Measurements from ENCODE around the gene EPB41L4A.

EPB41L4A gene, protein sequence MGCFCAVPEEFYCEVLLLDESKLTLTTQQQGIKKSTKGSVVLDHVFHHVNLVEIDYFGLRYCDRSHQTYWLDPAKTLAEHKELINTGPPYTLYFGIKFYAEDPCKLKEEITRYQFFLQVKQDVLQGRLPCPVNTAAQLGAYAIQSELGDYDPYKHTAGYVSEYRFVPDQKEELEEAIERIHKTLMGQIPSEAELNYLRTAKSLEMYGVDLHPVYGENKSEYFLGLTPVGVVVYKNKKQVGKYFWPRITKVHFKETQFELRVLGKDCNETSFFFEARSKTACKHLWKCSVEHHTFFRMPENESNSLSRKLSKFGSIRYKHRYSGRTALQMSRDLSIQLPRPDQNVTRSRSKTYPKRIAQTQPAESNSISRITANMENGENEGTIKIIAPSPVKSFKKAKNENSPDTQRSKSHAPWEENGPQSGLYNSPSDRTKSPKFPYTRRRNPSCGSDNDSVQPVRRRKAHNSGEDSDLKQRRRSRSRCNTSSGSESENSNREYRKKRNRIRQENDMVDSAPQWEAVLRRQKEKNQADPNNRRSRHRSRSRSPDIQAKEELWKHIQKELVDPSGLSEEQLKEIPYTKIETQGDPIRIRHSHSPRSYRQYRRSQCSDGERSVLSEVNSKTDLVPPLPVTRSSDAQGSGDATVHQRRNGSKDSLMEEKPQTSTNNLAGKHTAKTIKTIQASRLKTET

DNA sequence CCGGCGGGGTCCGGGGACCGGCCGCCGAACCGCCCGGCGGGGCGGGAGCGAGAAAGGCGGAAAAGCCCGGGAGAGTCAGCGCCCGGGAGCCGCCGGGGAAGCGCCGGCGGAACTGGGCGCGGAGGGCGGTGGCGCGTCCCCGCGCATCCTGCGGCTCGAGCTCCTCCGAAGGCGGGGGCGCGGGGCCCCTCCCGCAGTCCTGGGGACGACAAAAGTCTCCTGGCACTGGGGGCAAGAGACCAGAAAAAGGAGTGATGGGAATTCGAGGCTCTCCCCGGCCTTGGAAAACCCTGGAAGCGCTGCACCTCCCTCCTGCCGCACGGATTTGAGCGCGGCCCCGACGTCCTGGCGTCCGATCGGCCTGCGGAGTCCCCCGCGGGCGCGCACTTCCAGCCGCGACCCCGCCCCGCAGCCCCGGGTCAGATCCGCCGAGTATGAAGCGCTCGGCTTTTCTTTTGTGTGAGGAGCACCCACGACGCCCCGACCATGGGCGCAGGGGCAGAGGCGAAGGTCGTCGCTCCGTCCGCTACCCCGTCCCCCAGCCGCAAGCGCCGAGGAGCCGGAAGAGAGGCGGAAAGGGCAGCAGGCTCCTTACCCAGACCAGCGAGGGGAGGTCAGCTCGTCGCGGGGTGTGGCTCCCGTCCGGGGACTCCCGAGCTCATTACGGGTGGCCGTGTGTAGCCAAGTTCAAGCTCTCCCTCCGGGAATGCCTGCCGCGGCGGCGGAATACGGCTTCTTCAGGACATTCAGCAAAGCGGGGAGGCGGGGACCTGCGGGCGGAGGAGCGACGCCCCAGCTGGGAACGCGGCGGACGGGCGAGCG, at the start of gene EPB41L4A:
TSS of gene EPB41L4A (minus strand) at position 114 of the 822 bp plus-strand sequence. CDS start 238 bp downstream, outside the sequence.
- TF ChIP-seq GATA3 (IDR thresholded peaks at IDR 0.05; ENCODE audit: low read depth, low read length), result no peak
- no peak for TF ChIP-seq GATA2 (IDR thresholded peaks at IDR 0.05; ENCODE audit: low read depth, low read length)

DNA sequence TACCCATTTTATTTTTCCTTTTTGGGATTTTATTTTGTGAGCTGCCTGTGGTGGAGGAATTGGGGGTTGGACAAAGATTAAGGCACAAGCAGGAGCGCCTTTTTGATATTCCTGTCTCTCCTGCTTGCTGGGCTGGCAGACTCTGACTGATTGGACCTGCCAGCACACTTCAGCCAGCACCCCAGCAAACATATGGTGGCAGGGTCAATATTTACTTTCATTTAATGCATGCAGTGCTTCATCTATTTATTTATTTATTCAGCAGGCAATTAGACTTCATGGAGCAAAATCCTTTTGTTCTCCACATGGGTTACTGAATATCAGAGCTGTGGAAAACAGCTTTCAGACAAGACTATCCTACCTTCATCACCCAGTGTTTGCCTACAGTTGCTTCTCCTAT, 48.4 kb upstream of the EPB41L4A start:
- TF ChIP-seq GATA3 (IDR thresholded peaks at IDR 0.05; ENCODE audit: low read depth, low read length), result no peak
- no peak for TF ChIP-seq GATA2 (IDR thresholded peaks at IDR 0.05; ENCODE audit: low read depth, low read length)

DNA sequence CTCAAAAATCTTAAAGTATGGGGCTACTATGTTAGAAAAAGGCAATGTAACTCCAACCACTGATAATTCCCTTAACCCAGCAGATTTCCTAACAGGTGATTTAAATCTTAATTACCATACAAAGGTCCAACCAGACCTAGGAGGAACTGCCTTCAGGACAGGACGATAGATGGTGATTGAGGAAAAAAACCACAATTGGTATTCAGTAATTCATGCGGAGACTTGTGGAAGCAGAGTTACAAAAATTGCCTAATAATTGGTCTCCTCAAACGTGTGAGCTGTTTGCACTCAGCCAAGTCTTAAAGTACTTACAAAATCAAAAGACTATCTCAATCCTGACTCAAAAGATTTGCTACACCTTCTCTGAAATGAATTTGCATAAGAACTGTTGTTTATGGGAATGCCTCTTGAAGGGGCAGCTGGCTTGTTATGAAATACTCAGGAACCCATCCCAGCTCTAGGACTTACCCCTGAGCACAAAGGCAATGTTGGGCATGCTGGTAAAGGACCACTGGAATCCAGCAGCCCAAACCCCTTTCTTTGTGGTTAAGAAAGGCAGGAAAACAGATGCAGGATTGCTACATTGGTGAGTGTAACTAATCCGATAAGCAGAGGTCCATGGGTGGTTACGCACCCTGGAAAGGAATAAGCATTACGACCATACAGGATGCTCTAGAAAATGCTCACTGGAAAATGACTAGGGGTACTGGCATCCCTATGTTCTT, 26.7 kb upstream of the EPB41L4A start:
- TF ChIP-seq GATA2 (IDR thresholded peaks at IDR 0.05; ENCODE audit: low read depth, low read length) (no peak), GATA3 (IDR thresholded peaks at IDR 0.05; ENCODE audit: low read depth, low read length) (no peak)

DNA sequence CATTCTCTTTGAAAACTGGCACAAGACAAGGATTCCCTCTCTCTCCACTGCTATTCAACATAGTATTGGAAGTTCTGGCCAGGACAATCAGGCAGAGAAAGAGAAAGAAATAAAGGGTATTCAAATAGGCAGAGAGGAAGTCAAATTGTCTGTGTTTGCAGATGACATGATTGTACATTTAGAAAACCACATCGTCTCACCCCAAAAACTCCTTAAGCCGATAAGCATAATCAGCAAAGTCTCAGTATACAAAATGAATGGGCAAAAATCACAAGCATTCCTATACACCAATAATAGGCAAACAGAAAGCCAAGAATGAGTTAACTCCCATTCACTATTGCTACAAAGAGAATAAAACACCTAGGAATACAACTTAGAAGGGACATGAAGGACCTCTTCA, 21.0 kb upstream of the EPB41L4A start:
- TF ChIP-seq GATA2 (IDR thresholded peaks at IDR 0.05; ENCODE audit: low read depth, low read length), result no peak
- no peak for TF ChIP-seq GATA3 (IDR thresholded peaks at IDR 0.05; ENCODE audit: low read depth, low read length)

DNA sequence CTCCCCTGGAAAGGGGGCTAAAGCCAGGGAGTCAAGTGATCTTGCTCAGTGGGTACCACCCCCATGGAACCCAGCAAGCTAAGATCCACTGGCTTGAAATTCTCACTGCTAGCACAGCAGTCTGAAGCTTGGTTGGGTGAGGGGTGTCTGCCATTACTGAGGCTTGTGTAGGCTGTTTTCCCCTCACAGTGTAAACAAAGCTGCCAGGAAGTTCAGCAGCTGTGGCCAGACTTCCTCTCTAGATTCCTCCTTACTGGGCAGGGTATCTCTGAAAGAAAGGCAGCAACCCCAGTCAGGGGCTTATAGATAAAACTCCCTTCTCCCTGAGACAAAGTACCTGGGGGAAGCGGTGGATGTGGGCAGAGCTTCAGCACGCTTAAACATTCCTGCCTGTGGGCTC, 17.1 kb upstream of the EPB41L4A start:
- no peak for TF ChIP-seq GATA3 (IDR thresholded peaks at IDR 0.05; ENCODE audit: low read depth, low read length)
- no peak for TF ChIP-seq GATA2 (IDR thresholded peaks at IDR 0.05; ENCODE audit: low read depth, low read length)

DNA sequence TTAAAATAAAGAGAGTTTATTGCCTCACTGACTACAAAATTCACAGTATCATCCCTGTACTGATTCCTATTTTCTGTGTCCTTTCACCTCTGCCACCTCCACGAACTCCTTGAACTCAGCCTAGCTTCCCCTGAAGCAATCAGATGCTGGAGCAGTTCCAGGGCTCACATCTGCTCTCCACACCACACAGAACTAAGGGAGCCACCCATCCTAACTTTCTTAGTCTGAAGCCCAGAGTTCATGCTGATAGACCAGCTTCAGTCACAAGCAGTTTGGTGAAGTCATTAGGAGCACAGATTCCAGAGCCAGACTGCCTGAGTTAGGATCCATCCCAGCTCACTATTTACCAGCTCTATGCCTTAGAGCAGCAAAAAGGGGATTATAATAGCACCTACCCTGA, 15.6 kb upstream of the EPB41L4A start:
- TF ChIP-seq GATA3 (IDR thresholded peaks at IDR 0.05; ENCODE audit: low read depth, low read length) (no peak), GATA2 (IDR thresholded peaks at IDR 0.05; ENCODE audit: low read depth, low read length) (no peak)

DNA sequence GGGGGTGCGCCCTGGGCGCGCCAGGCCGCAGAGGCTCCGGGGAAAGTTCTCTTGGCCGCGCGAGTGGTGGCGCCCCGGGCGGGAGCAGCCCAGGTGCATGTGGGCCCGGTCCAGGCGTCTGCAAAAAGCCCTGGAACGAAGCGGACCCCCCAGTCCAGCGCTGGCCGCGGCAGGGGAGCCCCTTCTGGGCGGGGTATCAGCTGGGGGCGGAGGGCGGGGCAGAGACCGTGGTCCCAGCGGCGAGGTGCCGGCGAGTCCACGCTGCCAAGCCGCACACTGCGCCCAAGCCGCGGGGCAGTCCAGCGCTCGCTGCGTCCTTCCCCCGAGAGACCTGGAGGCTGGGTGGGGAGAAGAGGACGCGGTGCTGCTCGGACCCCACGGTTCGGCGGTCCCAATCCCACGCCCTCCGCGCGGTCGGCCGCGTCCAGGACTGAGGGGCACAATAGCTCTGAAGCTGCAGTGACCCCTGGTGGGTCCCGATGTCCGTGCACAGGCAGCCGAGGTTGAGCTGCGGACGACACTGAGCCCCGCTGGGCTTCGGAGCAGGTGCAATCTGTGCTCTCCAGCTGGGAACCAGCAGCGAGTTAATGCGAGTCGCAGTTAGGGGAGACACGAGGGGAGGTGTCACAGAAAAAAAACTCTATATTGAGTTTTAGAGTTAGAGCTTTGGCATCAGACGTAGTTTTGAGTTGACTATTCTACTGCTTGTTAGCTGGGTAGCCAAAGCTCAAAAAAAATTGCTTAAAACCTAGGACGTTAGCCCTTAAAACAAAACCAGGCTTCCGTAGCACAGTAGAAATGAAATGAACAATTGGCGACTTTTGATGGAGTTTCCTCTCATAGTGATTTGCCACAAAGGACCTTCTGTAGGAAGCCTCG, 1.1 kb upstream of the EPB41L4A start:
- TF ChIP-seq GATA2 (IDR thresholded peaks at IDR 0.05; ENCODE audit: low read depth, low read length) (no peak), GATA3 (IDR thresholded peaks at IDR 0.05; ENCODE audit: low read depth, low read length) (no peak)

DNA sequence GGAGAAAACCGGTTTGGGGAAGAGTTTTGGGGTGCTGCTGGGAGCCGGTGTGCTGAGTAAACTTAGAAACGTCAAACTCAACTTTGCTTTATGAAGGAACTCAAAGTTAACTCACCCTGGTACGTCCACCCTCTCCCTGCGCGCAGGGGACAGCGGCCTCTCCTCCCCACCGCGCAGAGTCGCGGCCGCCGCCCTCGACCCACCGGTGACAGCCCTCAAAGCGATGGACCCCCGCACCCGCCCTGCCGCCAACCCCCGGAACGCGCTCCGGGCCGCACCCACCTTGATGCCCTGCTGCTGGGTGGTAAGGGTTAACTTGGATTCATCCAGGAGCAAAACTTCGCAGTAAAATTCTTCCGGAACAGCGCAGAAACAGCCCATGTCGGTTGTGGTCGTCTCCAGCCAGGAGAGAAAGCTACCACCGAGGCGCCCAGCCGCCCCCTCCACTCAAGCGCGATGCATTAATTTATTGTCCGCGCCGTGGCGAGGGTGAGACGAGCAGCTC, 366 bp downstream of the EPB41L4A start:
- TF ChIP-seq GATA3 (IDR thresholded peaks at IDR 0.05; ENCODE audit: low read depth, low read length), result no peak
- TF ChIP-seq GATA2 (IDR thresholded peaks at IDR 0.05; ENCODE audit: low read depth, low read length), result no peak

DNA sequence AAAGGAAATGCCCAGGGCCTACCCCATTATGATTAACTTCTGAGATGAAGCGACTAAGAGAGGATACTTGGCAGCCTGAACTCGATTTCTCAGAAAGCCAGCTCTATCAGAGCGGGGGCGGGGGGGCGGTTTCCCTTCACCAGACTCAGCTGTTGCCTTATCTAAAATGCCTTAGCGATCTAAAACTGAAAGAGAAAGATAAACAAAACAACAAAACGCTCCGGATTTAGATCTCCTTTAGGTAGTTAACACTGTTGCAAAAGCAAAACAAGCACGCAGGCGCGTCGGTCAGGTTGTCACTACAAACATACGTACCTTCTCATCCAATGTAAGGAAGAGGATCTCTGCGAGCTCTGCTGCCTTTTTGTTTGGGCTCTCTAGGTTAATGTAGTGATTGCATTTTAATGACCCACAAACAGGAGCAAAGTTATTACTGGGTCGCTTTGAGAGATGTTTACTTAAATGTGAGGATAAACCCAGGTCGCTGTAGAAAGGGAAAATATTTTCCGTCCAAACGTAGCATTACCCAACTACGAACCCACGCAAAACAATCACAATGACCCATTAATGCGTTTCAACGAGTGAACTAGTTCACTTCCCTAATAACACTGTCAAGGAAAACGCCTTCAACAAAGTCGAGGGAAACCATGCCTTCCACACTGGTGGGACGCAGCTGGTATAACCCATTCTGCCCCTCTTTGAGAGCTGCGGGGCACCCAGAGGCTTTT, 982 bp downstream of the EPB41L4A start:
- TF ChIP-seq GATA3 (IDR thresholded peaks at IDR 0.05; ENCODE audit: low read depth, low read length) (no peak), GATA2 (IDR thresholded peaks at IDR 0.05; ENCODE audit: low read depth, low read length) (peak; percentile 43)

DNA sequence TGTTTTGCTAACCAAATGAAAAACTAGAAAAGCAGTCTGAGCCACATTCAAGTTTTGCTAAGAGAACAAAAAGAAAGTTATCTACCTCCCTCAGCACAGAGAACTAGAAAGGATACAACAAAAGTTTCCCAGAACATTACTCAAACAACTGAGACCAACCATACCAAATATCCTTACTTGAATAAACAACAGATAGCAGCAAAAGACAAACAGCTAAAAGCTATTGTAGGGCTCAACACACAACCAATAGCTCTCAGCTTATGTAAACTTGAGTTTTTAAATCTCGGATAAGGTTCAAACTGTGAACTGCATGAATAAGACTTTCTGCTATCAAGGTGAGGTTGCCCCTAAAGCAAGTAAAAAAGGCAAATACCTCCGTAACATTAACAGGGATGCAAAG, 3.5 kb downstream of the EPB41L4A start:
- TF ChIP-seq GATA2 (IDR thresholded peaks at IDR 0.05; ENCODE audit: low read depth, low read length) (no peak), GATA3 (IDR thresholded peaks at IDR 0.05; ENCODE audit: low read depth, low read length) (no peak)

DNA sequence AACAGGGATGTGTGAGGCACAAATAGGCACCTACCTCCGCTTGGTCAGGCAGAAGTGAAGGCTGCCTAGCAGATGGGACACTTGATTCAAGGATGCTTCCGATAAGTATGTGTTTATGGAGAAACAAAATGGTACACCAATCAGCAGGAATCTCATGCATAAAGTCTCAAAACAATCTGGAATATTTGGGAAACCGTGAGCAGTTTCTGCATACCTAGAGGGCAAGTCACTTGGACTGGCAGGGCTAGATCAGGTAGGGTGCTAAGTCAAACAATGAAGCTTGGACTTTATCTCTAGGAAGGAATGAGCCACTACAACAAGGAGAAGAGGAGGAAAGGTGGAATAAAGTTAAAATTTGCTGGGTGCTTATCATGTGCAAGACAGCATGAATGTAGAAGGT, 5.5 kb downstream of the EPB41L4A start:
- TF ChIP-seq GATA2 (IDR thresholded peaks at IDR 0.05; ENCODE audit: low read depth, low read length), result no peak
- no peak for TF ChIP-seq GATA3 (IDR thresholded peaks at IDR 0.05; ENCODE audit: low read depth, low read length)

DNA sequence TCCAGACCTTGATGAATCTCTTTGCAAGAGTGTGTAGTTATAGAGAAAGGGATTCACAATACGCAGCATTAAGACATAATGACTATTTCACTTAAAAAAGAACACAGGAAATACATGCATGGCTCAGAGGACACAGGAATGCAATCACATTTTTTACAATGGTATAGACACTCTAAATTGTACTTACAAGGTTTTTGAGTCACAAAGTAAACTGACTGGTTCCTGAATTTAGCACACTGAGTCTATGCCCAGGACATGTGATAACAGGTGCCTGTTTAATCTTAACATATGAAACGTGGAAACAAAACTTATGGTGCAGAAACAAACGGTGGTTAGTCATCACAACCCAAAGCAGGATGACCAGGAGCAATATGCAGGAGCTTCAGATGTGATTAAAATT, 6.7 kb downstream of the EPB41L4A start:
- TF ChIP-seq GATA2 (IDR thresholded peaks at IDR 0.05; ENCODE audit: low read depth, low read length) (peak; percentile 44; the same call in 1 of the 2 replicates), GATA3 (IDR thresholded peaks at IDR 0.05; ENCODE audit: low read depth, low read length) (no peak)

Measured in SH-SY5Y (cell line).